Measurements from ENCODE around the gene POLD1. TPM values are rescaled to one million over a fixed set of nuclear protein-coding genes. Genes with fewer than 3 reads are reported as not detected.

POLD1 gene
- total RNA-seq, 4 donors from 2014 or later: 7.2 to 13.7 (median 10.3) TPM

DNA sequence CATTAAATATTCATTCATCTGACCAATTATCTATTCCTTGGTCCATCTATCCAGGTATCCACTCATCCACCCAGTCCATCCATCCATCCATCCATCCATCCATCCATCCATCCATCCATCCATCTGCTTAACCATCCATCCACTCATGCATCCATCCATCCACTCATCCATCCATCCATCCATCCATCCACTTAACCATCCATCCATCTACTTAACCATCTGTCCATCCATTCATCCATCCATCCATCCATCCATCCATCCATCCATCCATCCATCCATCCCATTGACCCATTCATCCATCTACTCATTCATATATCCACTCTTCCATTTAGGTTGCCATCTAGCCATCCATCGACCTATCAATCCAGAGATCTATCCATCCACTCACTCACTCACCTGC is 59.9 kb downstream of the POLD1 start:
- WGBS, 2 donors (ENCODE audit: low coverage in 1 of 2): 46 to 67% methylated on average over 1 of the region's 1 CpG
- TF ChIP-seq, protein P1, sequence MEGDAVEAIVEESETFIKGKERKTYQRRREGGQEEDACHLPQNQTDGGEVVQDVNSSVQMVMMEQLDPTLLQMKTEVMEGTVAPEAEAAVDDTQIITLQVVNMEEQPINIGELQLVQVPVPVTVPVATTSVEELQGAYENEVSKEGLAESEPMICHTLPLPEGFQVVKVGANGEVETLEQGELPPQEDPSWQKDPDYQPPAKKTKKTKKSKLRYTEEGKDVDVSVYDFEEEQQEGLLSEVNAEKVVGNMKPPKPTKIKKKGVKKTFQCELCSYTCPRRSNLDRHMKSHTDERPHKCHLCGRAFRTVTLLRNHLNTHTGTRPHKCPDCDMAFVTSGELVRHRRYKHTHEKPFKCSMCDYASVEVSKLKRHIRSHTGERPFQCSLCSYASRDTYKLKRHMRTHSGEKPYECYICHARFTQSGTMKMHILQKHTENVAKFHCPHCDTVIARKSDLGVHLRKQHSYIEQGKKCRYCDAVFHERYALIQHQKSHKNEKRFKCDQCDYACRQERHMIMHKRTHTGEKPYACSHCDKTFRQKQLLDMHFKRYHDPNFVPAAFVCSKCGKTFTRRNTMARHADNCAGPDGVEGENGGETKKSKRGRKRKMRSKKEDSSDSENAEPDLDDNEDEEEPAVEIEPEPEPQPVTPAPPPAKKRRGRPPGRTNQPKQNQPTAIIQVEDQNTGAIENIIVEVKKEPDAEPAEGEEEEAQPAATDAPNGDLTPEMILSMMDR (IDR thresholded peaks at IDR 0.05): no peak
- TF ChIP-seq EP300 (IDR thresholded peaks at IDR 0.05): no peak
- no peak for ATAC-seq
- Histone ChIP-seq H3K4me3 (no peak overlapping the region), H3K27me3 (no peaks in the 10 kb centered on the region), H3K27ac (no peak overlapping the region), H3K36me3 (no peaks in the 10 kb centered on the region), H3K9me3 (peaks cover 0 to 6% (median 0%) of the 10 kb centered on the region in 3 donors), H3K4me1 (no peaks in the 10 kb centered on the region)

DNA sequence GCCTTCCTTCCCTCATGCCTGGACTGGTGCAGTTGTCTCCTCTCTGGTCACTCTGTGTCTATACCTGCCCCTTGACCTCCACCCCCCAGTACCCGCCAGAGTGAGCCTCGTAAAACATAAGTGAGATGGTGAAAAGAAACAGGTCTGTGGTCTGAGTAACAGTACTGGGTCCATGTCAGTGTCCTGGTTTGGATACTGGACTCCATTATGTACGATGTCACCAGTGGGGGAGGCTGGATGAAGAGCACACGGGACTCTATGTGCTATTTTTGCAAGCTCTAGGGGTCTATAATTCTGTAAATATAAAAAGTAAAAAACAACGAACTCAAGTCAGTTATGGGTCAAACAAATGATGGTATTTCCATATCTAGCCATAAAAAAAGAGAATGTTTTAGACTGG is 62.9 kb downstream of the POLD1 start:
- Histone ChIP-seq H3K4me3 (no peak overlapping the region), H3K36me3 (no peaks in the 10 kb centered on the region), H3K9me3 (peaks cover 0 to 6% (median 0%) of the 10 kb centered on the region in 3 donors), H3K4me1 (no peaks in the 10 kb centered on the region), H3K27me3 (peaks cover 22% of the 10 kb centered on the region), H3K27ac (no peak overlapping the region)
- ATAC-seq: no peak
- 87 to 89% methylated on average over 5 of the region's 5 CpGs for WGBS, 2 donors (ENCODE audit: low coverage in 1 of 2)
- no peak for TF ChIP-seq POLR2AphosphoS5 (IDR thresholded peaks at IDR 0.05)
- TF ChIP-seq, protein P1 (IDR thresholded peaks at IDR 0.05): no peak
- TF ChIP-seq EP300 (IDR thresholded peaks at IDR 0.05): no peak
- TF ChIP-seq POLR2A (IDR thresholded peaks at IDR 0.05): no peak

DNA sequence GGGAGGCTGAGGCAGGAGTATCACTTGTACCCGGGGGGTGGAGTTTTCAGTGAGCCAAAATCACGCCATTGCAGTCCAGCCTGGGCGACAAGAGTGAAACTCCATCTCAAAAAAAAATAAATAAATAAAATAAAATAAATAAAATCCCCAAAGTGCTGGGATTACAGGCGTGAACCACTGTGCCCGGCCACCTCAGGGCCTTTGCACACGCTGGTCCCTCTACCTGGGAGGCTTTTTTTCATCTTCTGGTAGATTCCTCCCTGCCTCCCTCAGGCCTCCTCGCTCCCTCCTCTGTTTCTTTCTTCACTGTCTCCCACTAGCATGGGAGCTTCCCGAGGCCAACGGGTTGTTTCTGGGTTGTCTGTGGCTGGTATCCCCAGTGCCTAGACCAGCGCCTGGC is 63.6 kb downstream of the POLD1 start:
- Histone ChIP-seq H3K4me1 (no peaks in the 10 kb centered on the region), H3K27me3 (peaks cover 22% of the 10 kb centered on the region), H3K4me3 (no peak overlapping the region), H3K9me3 (peaks cover 0 to 6% (median 0%) of the 10 kb centered on the region in 3 donors), H3K36me3 (no peaks in the 10 kb centered on the region), H3K27ac (no peak overlapping the region)
- no peak for ATAC-seq
- TF ChIP-seq, protein P1 (IDR thresholded peaks at IDR 0.05): no peak
- no peak for TF ChIP-seq POLR2AphosphoS5 (IDR thresholded peaks at IDR 0.05)
- no peak for TF ChIP-seq POLR2A (IDR thresholded peaks at IDR 0.05)
- TF ChIP-seq EP300 (IDR thresholded peaks at IDR 0.05): no peak
- WGBS, 2 donors (ENCODE audit: low coverage in 1 of 2): 93% methylated on average over 3 to 8 of the region's 10 CpGs

DNA sequence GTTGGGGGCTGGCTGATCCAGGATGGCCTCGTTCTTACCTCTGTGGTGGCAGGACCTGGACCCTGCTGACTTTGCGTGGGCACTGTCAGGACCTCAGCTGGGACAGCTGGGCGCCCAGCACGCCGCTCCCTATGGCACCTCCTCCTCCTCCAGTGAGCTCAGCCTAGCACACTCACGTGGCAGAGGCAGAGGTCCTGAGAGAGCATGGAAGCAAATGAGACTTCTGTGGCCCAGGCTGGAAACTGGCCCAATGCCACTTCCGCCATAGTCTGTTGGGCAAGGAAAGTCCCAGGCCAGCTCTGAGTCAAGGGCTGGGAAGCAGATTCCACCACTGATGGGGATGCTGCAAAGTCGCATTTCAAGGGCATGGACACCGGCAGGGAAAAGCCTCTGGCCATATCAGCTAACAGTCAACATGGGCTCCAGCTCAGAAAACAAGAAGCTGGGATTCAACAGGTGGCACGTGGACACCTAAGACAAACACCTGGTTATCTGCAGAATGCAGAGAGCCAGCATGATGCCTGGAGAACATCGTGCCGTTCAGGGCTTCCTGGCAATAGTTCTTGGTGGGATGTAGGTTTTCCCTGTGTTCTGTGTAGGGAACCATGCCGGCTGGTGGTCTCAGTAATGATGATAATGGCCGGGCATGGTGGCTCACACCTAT is 65.2 kb downstream of the POLD1 start:
- 72% methylated on average over 5 of the region's 14 CpGs; no CpG with 5 or more reads in 1 of the 2 donors for WGBS, 2 donors (ENCODE audit: low coverage in 1 of 2)
- TF ChIP-seq EP300 (IDR thresholded peaks at IDR 0.05): no peak
- TF ChIP-seq POLR2AphosphoS5 (IDR thresholded peaks at IDR 0.05): no peak
- no peak for TF ChIP-seq POLR2A (IDR thresholded peaks at IDR 0.05)
- TF ChIP-seq, protein P1 (IDR thresholded peaks at IDR 0.05): no peak

More for the DNA sequence above, 65.2 kb downstream of the POLD1 start:
- ATAC-seq: no peak
- H3K4me1 ChIP-seq: no peaks in the 10 kb centered on the region
- peaks cover 35% of the 10 kb centered on the region for H3K27me3 ChIP-seq
- H3K9me3 ChIP-seq: peaks cover 0 to 6% (median 0%) of the 10 kb centered on the region in 3 donors
- H3K36me3 ChIP-seq: no peaks in the 10 kb centered on the region
- H3K4me3 ChIP-seq: no peak overlapping the region
- no peak overlapping the region for H3K27ac ChIP-seq

Measured in gastroesophageal sphincter (tissue), 4 donors.